Fibroblast of the conjunctiva (primary cell): ENCODE data around the gene DNAH8.
"Not testable (repeated sequence)": the region's sequence is repeated elsewhere in the genome, so short reads cannot be mapped to it uniquely, and the experiment has no call there.

Experiments used
- DNase-seq: peaks from one replicate; pipeline ENCODE4 v3.0.0-alpha.2; 2010; ENCODE audit warnings: low read depth

DNAH8 gene

DNA sequence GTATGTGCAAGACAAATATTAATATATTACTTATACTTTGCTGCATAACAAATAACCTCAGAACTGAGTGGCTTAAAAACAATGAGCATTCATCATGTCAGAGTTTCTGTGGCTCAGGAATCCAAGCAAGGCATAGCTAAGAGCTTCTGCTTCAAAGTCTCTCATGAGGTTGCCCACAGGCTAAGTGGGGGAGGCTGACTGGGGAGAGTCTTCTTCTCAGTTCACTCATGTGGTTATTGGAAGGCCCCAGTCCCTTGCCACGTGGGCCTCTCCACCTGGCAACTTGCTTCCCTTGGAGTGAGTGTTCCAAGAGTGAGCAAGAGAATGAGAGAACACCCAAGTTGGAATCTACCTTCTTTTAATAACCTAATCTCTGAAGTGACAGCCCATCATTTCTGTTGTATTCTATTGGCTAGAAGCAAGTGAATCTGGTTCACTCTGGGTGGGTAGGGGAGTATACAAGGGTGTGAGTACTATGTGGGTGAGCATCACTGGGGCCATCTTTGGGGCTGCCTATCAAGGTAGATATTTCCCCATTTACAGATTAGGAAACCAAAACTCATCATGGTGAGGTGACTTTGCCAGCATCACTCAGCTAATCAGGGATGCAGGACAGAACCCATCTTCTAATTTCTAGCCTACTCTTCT lies 36.0 kb downstream of the DNAH8 start:
- no peak for DNase-seq

- no peak for DNase-seq
Measured at GRCh38 chr6:38753707-38754106, 38.6 kb downstream of the DNAH8 start.

GRCh38 chr6:38755207-38755606 lies 40.1 kb downstream of the DNAH8 start:
- no peak for DNase-seq

- no peak for DNase-seq
Measured at GRCh38 chr6:38755874-38756273, 40.8 kb downstream of the DNAH8 start.

DNA sequence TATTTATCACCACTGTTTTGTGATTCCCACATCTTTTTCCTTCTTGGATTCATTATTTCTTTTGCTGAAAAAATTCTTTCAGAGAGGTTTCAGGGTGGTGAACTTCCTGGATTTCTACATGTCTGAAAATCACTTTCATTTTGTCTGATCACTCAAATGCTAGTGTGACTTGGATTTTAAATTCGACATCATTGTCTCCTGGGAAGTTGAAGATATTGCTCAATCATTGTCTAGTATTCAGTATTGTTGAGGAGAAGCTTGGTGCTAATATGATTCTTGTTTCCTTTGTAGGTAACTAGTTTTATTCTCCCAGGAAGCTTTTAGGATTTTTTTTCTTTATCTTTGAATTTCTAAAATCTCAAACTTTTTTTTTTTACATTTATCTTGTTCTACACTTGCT lies 45.0 kb downstream of the DNAH8 start:
- DNase-seq = no peak

DNA sequence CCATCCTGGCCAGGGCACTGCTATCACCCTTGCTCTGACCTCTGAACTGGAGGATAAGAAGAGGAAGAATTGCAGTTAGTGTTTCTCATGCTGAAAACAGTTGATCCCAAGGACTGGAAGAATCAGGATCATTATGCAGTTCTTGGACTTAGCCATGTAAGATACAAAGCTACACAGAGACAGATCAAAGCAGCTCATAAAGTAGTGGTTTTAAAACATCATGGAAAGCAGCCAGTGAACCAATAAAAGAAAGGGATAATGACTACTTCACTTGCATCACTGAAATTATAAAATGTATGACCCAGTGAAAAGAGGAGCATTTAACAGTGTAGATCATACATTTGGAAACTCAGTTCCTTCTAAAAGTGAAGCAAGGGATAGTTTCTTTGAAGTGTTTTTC lies 47.7 kb downstream of the DNAH8 start:
- no peak for DNase-seq

DNA sequence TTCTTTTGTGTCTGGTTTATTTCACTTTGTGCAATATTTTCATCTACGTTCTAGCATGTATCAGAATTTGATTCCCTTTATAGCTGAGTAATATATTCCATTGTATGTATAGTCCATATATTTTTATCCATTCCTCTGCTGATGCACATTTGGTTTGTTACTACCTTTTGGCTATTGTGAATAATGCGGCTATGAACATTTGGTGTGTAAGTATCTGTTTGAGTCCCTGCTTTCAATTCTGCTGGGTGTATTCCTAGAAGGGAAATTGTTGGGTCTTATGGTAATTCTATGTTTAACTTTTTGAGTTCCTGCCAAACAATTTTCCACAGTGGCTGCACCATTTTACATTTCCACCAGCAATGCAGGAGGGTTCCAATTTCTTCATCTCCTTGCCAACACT lies 52.4 kb downstream of the DNAH8 start:
- no peak for DNase-seq

- no peak for DNase-seq
Measured at GRCh38 chr6:38773338-38773737, 58.2 kb downstream of the DNAH8 start.

GRCh38 chr6:38774929-38775707 lies 60.0 kb downstream of the DNAH8 start:
- DNase-seq = no peak

DNA sequence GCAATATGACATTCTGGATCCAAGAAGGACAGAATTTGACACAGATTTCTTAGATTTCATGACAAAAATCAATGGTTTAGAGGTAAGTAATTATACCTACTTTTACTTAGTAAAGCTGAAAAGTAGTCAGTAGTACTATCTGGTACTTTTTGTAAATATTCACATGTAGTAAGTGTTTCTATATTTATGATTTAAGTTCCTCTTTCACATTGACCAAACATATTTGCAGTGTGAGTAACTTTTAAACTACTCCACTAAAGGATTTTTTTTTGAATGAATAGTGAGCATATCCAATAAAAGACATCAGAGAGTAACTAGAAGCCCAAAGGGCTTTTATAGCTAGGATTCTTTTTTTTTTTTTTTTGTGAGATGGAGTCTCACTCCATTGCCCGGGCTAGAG lies 60.8 kb downstream of the DNAH8 start:
- DNase-seq = no peak

DNA sequence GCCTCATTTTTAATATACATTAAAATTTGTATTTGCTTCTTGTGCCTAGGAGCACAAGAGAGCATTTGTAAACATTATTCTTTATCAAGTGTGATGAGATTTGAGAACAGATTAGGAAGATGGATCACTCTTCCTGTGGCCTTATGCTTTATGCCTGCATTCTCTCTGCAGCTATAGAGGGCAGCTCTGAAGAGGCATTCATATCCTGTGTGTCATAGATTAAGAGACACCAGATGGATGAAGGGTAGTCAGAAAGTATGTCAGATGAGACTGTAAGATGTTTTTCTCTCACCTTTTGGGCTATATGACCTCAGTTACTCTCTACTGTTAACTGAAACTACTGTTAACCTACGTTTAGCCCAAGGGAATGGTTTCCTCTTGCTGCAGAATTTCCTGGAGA lies 61.4 kb downstream of the DNAH8 start:
- no peak for DNase-seq

- no peak for DNase-seq
Measured at GRCh38 chr6:38779310-38780062, 64.4 kb downstream of the DNAH8 start.

- DNase-seq = no peak
Measured at GRCh38 chr6:38782616-38783015, 67.5 kb downstream of the DNAH8 start.

- no peak for DNase-seq
Measured at GRCh38 chr6:38783443-38784228, 68.5 kb downstream of the DNAH8 start.

DNA sequence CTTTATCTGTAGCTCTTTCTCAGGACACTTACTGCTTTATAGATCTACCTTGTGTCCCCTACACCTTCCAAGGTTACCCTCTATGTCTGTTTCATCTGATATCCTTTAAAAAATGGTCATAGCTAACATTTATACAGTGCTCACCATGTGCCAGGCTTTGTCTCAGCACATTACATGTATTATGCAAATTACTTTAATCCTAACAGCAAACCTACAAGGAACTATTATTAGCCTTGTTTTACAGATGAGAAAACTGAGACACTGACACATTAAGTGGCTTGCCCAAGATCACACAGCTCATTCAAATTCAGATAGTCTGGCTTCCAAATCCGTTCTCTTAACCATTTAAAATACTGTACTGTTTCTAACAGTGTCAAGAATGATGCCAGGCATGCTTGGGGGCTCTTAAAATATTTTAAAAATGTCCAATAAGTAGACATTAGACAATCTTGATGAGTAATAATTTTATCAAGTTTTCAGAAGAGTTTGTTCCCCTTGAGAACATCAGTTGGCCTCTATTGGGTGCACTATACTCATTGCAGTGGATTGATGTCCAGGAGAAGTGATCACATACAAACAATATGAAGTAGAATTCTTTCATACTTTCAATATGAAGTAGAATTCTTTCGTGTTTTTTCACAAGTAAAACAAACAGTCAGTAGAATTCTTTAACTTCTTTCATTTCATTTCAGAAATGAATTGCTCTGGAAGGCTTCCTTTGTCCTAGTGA lies 69.6 kb downstream of the DNAH8 start:
- no peak for DNase-seq

DNA sequence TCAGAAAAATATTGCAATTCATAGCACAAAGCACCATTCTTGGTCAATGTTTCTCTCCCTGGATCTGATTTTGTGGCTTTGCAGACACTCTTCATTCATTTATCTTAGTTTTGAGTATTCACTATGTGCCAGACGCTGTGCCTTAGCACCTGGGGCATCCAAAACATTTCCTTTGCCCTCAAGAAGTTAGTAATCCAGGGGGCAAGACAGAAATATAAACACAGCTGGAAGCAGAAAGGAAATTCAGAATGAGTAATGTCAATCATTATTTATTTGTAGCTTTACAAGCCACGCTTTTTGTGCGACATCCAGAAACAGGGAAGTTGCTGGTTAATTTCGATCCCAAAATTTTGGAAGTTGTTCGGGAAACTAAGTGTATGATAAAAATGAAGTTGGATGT lies 71.4 kb downstream of the DNAH8 start:
- DNase-seq = no peak

GRCh38 chr6:38789256-38789655 lies 74.1 kb downstream of the DNAH8 start:
- DNase-seq = no peak

GRCh38 chr6:38792356-38792755 lies 77.2 kb downstream of the DNAH8 start:
- no peak for DNase-seq

GRCh38 chr6:38794682-38795081 lies 79.6 kb downstream of the DNAH8 start:
- no peak for DNase-seq

GRCh38 chr6:38796006-38796405 lies 80.9 kb downstream of the DNAH8 start:
- no peak for DNase-seq

DNA sequence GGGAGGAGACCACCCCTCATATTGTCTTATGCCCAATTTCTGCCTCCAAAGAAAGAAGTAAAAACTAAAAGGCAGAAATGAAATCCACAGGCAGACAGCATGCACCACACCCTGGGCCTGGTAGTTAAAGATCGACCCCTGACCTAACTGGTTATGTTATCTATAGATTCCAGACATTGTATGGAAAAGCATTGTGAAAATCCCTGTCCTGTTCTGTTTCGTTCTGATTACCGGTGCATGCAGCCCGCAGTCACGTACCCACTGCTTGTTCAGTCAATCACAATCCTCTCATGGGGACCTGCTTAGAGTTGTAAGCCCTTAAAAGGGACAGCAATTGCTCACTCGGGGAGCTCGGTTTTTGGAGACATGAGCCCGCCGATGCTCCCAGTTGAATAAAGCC lies 81.3 kb downstream of the DNAH8 start:
- not testable (repeated sequence) for DNase-seq

GRCh38 chr6:38796850-38797249 lies 81.7 kb downstream of the DNAH8 start:
- DNase-seq = no peak
